Neural cell (in vitro differentiated cells): ENCODE measurements around the gene CD2. TPM values are rescaled to one million over a fixed set of nuclear protein-coding genes. Genes with fewer than 3 reads are reported as not detected.

Experiments
- H2AFZ ChIP-seq: fragments of 200-600, 300-800 bp; sonication (generic), shearing (Covaris generic); 2 replicates; pipeline ENCODE4 v1.6.0; 2014; ENCODE audit warnings: low read depth, mild to moderate bottlenecking, antibody characterized with exemption, low read length, moderate library complexity
- H3F3A ChIP-seq: fragments of 200-600 bp; shearing (Covaris generic); 2 replicates; pipeline ENCODE4 v1.6.1; 2016; ENCODE audit warnings: mild to moderate bottlenecking, moderate library complexity, mixed read lengths, antibody characterized with exemption, low read length; ENCODE audit not compliant: insufficient read depth, poor library complexity, severe bottlenecking
- H3K27ac ChIP-seq: fragments of 200-600, 300-800 bp; sonication (generic), shearing (Covaris generic); 2 replicates; pipeline ENCODE4 v1.5.1; 2014; ENCODE audit warnings: mild to moderate bottlenecking, low read length, moderate library complexity
- H3K27me3 ChIP-seq: fragments of 300-800, 200-600 bp; sonication (generic), shearing (Covaris generic); 2 replicates; pipeline ENCODE4 v1.6.0; 2014; ENCODE audit warnings: mild to moderate bottlenecking, low read depth, low read length, moderate library complexity; ENCODE audit not compliant: insufficient read depth
- H3K36me3 ChIP-seq: fragments of 300-800, 200-600 bp; sonication (generic), shearing (Covaris generic); 2 replicates; pipeline ENCODE4 v1.5.1; 2014; ENCODE audit warnings: mild to moderate bottlenecking, antibody characterized with exemption, low read length, moderate library complexity; ENCODE audit not compliant: insufficient read depth
- H3K4me2 ChIP-seq: fragments of 300-800, 200-600 bp; sonication (generic), shearing (Covaris generic); 2 replicates; pipeline ENCODE4 v1.6.0; 2014; ENCODE audit warnings: mild to moderate bottlenecking, low read length
- H3K4me3 ChIP-seq: fragments of 300-800, 200-600 bp; sonication (generic), shearing (Covaris generic); 2 replicates; pipeline ENCODE4 v1.5.1; 2014; ENCODE audit warnings: mild to moderate bottlenecking, low read length, moderate library complexity
- H3K79me2 ChIP-seq: fragments of 200-600 bp; shearing (Covaris generic); replicated peaks from 2 replicates; pipeline ENCODE4 v1.6.0; 2014; ENCODE audit warnings: mild to moderate bottlenecking, low read length, moderate library complexity; ENCODE audit not compliant: insufficient read depth
- H3K9ac ChIP-seq: fragments of 300-800, 200-600 bp; sonication (generic), shearing (Covaris generic); 2 replicates; pipeline ENCODE4 v1.6.1; 2016; ENCODE audit warnings: mild to moderate bottlenecking, low read length, mixed read lengths
- H3K9me2 ChIP-seq: fragments of 200-600 bp; shearing (Covaris generic); 2 replicates; pipeline ENCODE4 v1.6.1; 2016; ENCODE audit warnings: mild to moderate bottlenecking, low read length, mixed read lengths; ENCODE audit not compliant: insufficient read depth
- H3K9me3 ChIP-seq: fragments of 200-600, 300-800 bp; sonication (generic), shearing (Covaris generic); 2 replicates; pipeline ENCODE4 v1.6.1; 2016; ENCODE audit warnings: mild to moderate bottlenecking, mixed run types, low read length, moderate library complexity, mixed read lengths
- H4K20me1 ChIP-seq: fragments of 200-600 bp; shearing (Covaris generic); 2 replicates; pipeline ENCODE4 v1.6.1; 2016; ENCODE audit warnings: mild to moderate bottlenecking, mixed run types; ENCODE audit not compliant: insufficient read depth
- EP300 ChIP-seq: fragments of 450-650 bp; conservative IDR thresholded peaks from 2 replicates; pipeline ENCODE4 v1.6.1; 2014; ENCODE audit warnings: antibody characterized with exemption, mild to moderate bottlenecking, moderate library complexity; ENCODE audit not compliant: poor library complexity, severe bottlenecking
- EZH2 ChIP-seq: fragments of 200-600, 300-800 bp; shearing (Covaris generic), sonication (generic); IDR thresholded peaks from 2 replicates; pipeline ENCODE4 v1.6.1; 2014; ENCODE audit warnings: antibody characterized with exemption, low read length, borderline replicate concordance, mild to moderate bottlenecking; ENCODE audit not compliant: insufficient read depth, poor library complexity, severe bottlenecking
- MXI1 ChIP-seq: fragments of 450-650 bp; conservative IDR thresholded peaks from 2 replicates; pipeline ENCODE4 v1.6.1; 2014; ENCODE audit warnings: antibody characterized with exemption, mild to moderate bottlenecking; ENCODE audit not compliant: poor library complexity, severe bottlenecking
- POLR2AphosphoS5 ChIP-seq: IDR thresholded peaks from 2 replicates; pipeline ENCODE4 v1.6.1; 2012
- RAD21 ChIP-seq: fragments of 450-650 bp; conservative IDR thresholded peaks from 2 replicates; pipeline ENCODE4 v1.6.1; 2014; ENCODE audit warnings: antibody characterized with exemption, mild to moderate bottlenecking, moderate library complexity
- SMC3 ChIP-seq: fragments of 450-650 bp; conservative IDR thresholded peaks from 2 replicates; pipeline ENCODE4 v1.6.1; 2014; ENCODE audit warnings: antibody characterized with exemption, mild to moderate bottlenecking, moderate library complexity; ENCODE audit not compliant: poor library complexity
- TAF1 ChIP-seq: IDR thresholded peaks from 2 replicates; pipeline ENCODE4 v1.6.1; 2012; ENCODE audit warnings: low read depth
- polyA plus RNA-seq: library from polyadenylated mRNA; depleted of rRNA; stranded (reverse); fragments of >200 nt; gene quantifications from 2 replicates; pipeline ENCODE4 v1.2.3, GENCODE V29; 2014
- TF ChIP-seq, protein P1 (sequence below): fragments of 450-650 bp; IDR thresholded peaks from 2 replicates; pipeline ENCODE4 v1.5.1; 2014; ENCODE audit warnings: antibody characterized with exemption, mild to moderate bottlenecking, moderate library complexity; ENCODE audit not compliant: poor library complexity, severe bottlenecking
- TF ChIP-seq, protein P2 (sequence below): IDR thresholded peaks from 2 replicates; pipeline ENCODE4 v1.6.1; 2012; ENCODE audit warnings: borderline replicate concordance

The CD2 gene
- polyA plus RNA-seq, 1 donor from 2014 or later = not detected

- Histone ChIP-seq H3K4me2 (no peak overlapping the region), H3K4me3 (no peak overlapping the region), H3F3A (no peaks in the 10 kb centered on the region), H3K27ac (no peak overlapping the region), H4K20me1 (no peaks in the 10 kb centered on the region), H3K9ac (no peak overlapping the region), H3K36me3 (no peaks in the 10 kb centered on the region), H3K27me3 (no peaks in the 10 kb centered on the region), H3K9me3 (no peaks in the 10 kb centered on the region), H2AFZ (no peak overlapping the region), H3K79me2 (no peaks in the 10 kb centered on the region), H3K9me2 (no peaks in the 10 kb centered on the region)
- no peak for TF ChIP-seq MXI1
- TF ChIP-seq RAD21 = no peak
- no peak for TF ChIP-seq EZH2
- TF ChIP-seq, protein P1, sequence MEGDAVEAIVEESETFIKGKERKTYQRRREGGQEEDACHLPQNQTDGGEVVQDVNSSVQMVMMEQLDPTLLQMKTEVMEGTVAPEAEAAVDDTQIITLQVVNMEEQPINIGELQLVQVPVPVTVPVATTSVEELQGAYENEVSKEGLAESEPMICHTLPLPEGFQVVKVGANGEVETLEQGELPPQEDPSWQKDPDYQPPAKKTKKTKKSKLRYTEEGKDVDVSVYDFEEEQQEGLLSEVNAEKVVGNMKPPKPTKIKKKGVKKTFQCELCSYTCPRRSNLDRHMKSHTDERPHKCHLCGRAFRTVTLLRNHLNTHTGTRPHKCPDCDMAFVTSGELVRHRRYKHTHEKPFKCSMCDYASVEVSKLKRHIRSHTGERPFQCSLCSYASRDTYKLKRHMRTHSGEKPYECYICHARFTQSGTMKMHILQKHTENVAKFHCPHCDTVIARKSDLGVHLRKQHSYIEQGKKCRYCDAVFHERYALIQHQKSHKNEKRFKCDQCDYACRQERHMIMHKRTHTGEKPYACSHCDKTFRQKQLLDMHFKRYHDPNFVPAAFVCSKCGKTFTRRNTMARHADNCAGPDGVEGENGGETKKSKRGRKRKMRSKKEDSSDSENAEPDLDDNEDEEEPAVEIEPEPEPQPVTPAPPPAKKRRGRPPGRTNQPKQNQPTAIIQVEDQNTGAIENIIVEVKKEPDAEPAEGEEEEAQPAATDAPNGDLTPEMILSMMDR = no peak
- TF ChIP-seq EP300 = no peak
- TF ChIP-seq TAF1 = no peak
- no peak for TF ChIP-seq POLR2AphosphoS5
- TF ChIP-seq, protein P2, sequence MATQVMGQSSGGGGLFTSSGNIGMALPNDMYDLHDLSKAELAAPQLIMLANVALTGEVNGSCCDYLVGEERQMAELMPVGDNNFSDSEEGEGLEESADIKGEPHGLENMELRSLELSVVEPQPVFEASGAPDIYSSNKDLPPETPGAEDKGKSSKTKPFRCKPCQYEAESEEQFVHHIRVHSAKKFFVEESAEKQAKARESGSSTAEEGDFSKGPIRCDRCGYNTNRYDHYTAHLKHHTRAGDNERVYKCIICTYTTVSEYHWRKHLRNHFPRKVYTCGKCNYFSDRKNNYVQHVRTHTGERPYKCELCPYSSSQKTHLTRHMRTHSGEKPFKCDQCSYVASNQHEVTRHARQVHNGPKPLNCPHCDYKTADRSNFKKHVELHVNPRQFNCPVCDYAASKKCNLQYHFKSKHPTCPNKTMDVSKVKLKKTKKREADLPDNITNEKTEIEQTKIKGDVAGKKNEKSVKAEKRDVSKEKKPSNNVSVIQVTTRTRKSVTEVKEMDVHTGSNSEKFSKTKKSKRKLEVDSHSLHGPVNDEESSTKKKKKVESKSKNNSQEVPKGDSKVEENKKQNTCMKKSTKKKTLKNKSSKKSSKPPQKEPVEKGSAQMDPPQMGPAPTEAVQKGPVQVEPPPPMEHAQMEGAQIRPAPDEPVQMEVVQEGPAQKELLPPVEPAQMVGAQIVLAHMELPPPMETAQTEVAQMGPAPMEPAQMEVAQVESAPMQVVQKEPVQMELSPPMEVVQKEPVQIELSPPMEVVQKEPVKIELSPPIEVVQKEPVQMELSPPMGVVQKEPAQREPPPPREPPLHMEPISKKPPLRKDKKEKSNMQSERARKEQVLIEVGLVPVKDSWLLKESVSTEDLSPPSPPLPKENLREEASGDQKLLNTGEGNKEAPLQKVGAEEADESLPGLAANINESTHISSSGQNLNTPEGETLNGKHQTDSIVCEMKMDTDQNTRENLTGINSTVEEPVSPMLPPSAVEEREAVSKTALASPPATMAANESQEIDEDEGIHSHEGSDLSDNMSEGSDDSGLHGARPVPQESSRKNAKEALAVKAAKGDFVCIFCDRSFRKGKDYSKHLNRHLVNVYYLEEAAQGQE = no peak
These were observed 22.8 kb upstream of the CD2 start for GRCh38 chr1:116731439-116731838.

DNA sequence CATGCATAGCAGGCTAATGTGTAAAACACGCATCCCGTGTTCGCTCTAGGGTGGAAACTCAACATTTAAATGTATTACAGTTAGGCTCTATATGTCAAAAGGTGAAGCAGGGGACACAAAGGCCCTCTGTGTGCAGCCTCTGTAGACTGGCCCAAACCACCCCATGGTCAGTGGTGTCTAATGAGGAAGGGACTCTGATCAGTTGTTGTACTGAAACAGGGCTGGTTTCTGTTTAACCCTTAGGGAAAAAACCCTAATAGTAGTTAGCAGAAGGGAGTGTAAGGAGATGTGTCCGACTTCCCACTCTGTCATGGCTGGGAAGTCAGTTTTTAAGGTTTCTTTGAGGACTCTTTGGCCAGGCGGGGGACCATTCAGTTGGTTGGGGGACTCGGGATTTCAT lies 21.5 kb upstream of the CD2 start:
- Histone ChIP-seq H3K27me3 (no peaks in the 10 kb centered on the region), H3K9me2 (no peaks in the 10 kb centered on the region), H3K79me2 (no peaks in the 10 kb centered on the region), H3K4me3 (no peak overlapping the region), H3K27ac (no peak overlapping the region), H2AFZ (no peak overlapping the region), H3F3A (no peaks in the 10 kb centered on the region), H3K9me3 (no peaks in the 10 kb centered on the region), H3K9ac (no peak overlapping the region), H3K4me2 (no peak overlapping the region), H3K36me3 (no peaks in the 10 kb centered on the region), H4K20me1 (no peaks in the 10 kb centered on the region)
- no peak for TF ChIP-seq RAD21
- TF ChIP-seq POLR2AphosphoS5 = no peak
- TF ChIP-seq TAF1 = no peak
- TF ChIP-seq, protein P2 = no peak
- TF ChIP-seq EP300 = no peak
- no peak for TF ChIP-seq SMC3
- TF ChIP-seq, protein P1 = no peak
- no peak for TF ChIP-seq EZH2
